Measurements from ENCODE around the gene SLC47A2. TPM values are rescaled to one million over a fixed set of nuclear protein-coding genes. Genes with fewer than 3 reads are reported as not detected.

Gene SLC47A2
- total and polyA plus RNA-seq, 4 donors = 0.02 to 0.18 (median 0.06) TPM; not detected in 1

- H3K4me1 ChIP-seq (ENCODE audit: control insufficient read depth in 5 of 5, insufficient read depth in 5 of 5, low read length in 5 of 5) = peaks cover 0 to 7% (median 0%) of the 10 kb centered on the region in 5 donors
- no peak for TF ChIP-seq CTCF (IDR thresholded peaks at IDR 0.05; ENCODE audit: control extremely low read depth, extremely low read depth)
- no peak overlapping the region for H3K4me3 ChIP-seq
- ATAC-seq (ENCODE audit: insufficient read depth, low FRiP score) = no peak
- no peak overlapping the region for H3K27ac ChIP-seq (ENCODE audit: low read depth in 1 of 2, low read length in 1 of 2)
- H3K9ac ChIP-seq (ENCODE audit: insufficient read depth in 1 of 2, low read length in 2 of 2) = no peak overlapping the region
- DNase-seq = no peak
- H3K36me3 ChIP-seq (ENCODE audit: control insufficient read depth in 4 of 4, insufficient read depth in 4 of 4, low read length in 4 of 4) = peaks cover 9 to 39% (median 17%) of the 10 kb centered on the region in 4 donors
- 67 to 83% methylated on average over 6 of the region's 6 CpGs for WGBS, 2 donors
- no peaks in the 10 kb centered on the region for H3K9me3 ChIP-seq (ENCODE audit: control insufficient read depth in 4 of 4, insufficient read depth in 3 of 4, low read length in 3 of 4)
- no peaks in the 10 kb centered on the region for H3K27me3 ChIP-seq (ENCODE audit: control insufficient read depth in 3 of 3, insufficient read depth in 3 of 3, low read length in 2 of 3)
Measured at GRCh38 chr17:19660219-19660870, 56.0 kb downstream of the SLC47A2 start.

GRCh38 chr17:19659366-19660177 is 56.8 kb downstream of the SLC47A2 start:
- no peak for ATAC-seq (ENCODE audit: insufficient read depth, low FRiP score)
- peaks cover 9 to 37% (median 19%) of the 10 kb centered on the region in 4 donors for H3K36me3 ChIP-seq (ENCODE audit: control insufficient read depth in 4 of 4, insufficient read depth in 4 of 4, low read length in 4 of 4)
- H3K4me3 ChIP-seq = no peak overlapping the region
- peaks cover 0 to 2% (median 0%) of the 10 kb centered on the region in 4 donors for H3K9me3 ChIP-seq (ENCODE audit: control insufficient read depth in 4 of 4, insufficient read depth in 3 of 4, low read length in 3 of 4)
- no peaks in the 10 kb centered on the region for H3K27me3 ChIP-seq (ENCODE audit: control insufficient read depth in 3 of 3, insufficient read depth in 3 of 3, low read length in 2 of 3)
- DNase-seq = no peak
- TF ChIP-seq CTCF (IDR thresholded peaks at IDR 0.05; ENCODE audit: control extremely low read depth, extremely low read depth) = no peak
- no peak overlapping the region for H3K9ac ChIP-seq (ENCODE audit: insufficient read depth in 1 of 2, low read length in 2 of 2)
- H3K27ac ChIP-seq (ENCODE audit: low read depth in 1 of 2, low read length in 1 of 2) = peak overlapping the region in 1 of 2 donors; percentile 44
- WGBS, 2 donors = 73 to 86% methylated on average over 7 of the region's 7 CpGs
- peaks cover 0 to 7% (median 0%) of the 10 kb centered on the region in 5 donors for H3K4me1 ChIP-seq (ENCODE audit: control insufficient read depth in 5 of 5, insufficient read depth in 5 of 5, low read length in 5 of 5)

GRCh38 chr17:19656851-19657581 is 59.4 kb downstream of the SLC47A2 start:
- Histone ChIP-seq H3K9me3 (ENCODE audit: control insufficient read depth in 4 of 4, insufficient read depth in 3 of 4, low read length in 3 of 4) (peaks cover 0 to 3% (median 0%) of the 10 kb centered on the region in 4 donors), H3K4me3 (no peak overlapping the region), H3K36me3 (ENCODE audit: control insufficient read depth in 4 of 4, insufficient read depth in 4 of 4, low read length in 4 of 4) (peaks cover 7 to 27% (median 20%) of the 10 kb centered on the region in 4 donors), H3K9ac (ENCODE audit: insufficient read depth in 1 of 2, low read length in 2 of 2) (no peak overlapping the region), H3K27me3 (ENCODE audit: control insufficient read depth in 3 of 3, insufficient read depth in 3 of 3, low read length in 2 of 3) (no peaks in the 10 kb centered on the region), H3K4me1 (ENCODE audit: control insufficient read depth in 5 of 5, insufficient read depth in 5 of 5, low read length in 5 of 5) (peaks cover 0 to 8% (median 5%) of the 10 kb centered on the region in 5 donors), H3K27ac (ENCODE audit: low read depth in 1 of 2, low read length in 1 of 2) (no peak overlapping the region)
- no peak for DNase-seq
- no peak for TF ChIP-seq CTCF (IDR thresholded peaks at IDR 0.05; ENCODE audit: control extremely low read depth, extremely low read depth)
- ATAC-seq (ENCODE audit: insufficient read depth, low FRiP score) = no peak
- 83 to 89% methylated on average over 4 of the region's 4 CpGs for WGBS, 2 donors
